BE2C (cell line): ENCODE results near the gene RET.

Source experiments
- DNase-seq: peaks from one replicate; pipeline ENCODE4 v3.0.0-alpha.2; 2020
- H3K27me3 ChIP-seq: fragments of 250-450 bp; sonication (Bioruptor Pico); 2 replicates; pipeline ENCODE4 v1.5.1; 2020; ENCODE audit warnings: mild to moderate bottlenecking
- H3K36me3 ChIP-seq: fragments of 250-450 bp; sonication (Bioruptor Pico); 2 replicates; pipeline ENCODE4 v1.5.1; 2020; ENCODE audit warnings: mild to moderate bottlenecking
- H3K4me1 ChIP-seq: fragments of 250-450 bp; sonication (Bioruptor Pico); 2 replicates; pipeline ENCODE4 v1.5.1; 2020
- H3K4me3 ChIP-seq: 2 replicates; pipeline ENCODE4 v1.5.1; 2011; ENCODE audit warnings: low read depth, low read length
- H3K9me3 ChIP-seq: fragments of 250-450 bp; sonication (Bioruptor Pico); 2 replicates; pipeline ENCODE4 v1.5.1; 2020
- TF ChIP-seq, protein P1 (sequence below): IDR thresholded peaks from 2 replicates; pipeline ENCODE4 v1.5.1; 2012; ENCODE audit warnings: mild to moderate bottlenecking, low read depth, low read length

RET gene

GRCh38 chr10:43036481-43037428 is 40.1 kb upstream of the RET start:
- Histone ChIP-seq H3K36me3 (no peaks in the 10 kb centered on the region), H3K4me3 (no peak overlapping the region), H3K27me3 (no peaks in the 10 kb centered on the region), H3K9me3 (peaks cover 2% of the 10 kb centered on the region; the same call in 1 of the 2 replicates), H3K4me1 (peaks cover 19% of the 10 kb centered on the region)
- DNase-seq = no peak
- TF ChIP-seq, protein P1, sequence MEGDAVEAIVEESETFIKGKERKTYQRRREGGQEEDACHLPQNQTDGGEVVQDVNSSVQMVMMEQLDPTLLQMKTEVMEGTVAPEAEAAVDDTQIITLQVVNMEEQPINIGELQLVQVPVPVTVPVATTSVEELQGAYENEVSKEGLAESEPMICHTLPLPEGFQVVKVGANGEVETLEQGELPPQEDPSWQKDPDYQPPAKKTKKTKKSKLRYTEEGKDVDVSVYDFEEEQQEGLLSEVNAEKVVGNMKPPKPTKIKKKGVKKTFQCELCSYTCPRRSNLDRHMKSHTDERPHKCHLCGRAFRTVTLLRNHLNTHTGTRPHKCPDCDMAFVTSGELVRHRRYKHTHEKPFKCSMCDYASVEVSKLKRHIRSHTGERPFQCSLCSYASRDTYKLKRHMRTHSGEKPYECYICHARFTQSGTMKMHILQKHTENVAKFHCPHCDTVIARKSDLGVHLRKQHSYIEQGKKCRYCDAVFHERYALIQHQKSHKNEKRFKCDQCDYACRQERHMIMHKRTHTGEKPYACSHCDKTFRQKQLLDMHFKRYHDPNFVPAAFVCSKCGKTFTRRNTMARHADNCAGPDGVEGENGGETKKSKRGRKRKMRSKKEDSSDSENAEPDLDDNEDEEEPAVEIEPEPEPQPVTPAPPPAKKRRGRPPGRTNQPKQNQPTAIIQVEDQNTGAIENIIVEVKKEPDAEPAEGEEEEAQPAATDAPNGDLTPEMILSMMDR = no peak

DNA sequence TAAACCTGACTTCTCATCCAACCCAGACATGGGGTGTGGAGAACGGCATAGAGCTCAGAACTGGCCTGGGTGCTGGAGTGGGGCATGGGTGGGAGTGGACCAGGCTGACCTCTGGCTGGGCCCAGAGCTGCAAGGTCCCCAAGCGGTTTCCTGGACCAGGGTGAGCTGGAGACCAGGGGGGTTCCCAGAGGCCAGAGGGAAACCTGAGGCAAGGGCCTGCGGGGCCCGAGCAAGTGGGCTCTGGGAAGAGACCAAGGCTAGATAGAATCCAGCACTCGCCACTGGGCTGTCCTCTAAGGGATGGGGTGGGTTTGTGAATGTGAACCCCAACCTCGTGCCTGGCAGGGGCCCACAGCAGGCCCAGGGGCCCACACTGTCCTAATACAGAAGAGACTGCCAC is 39.4 kb upstream of the RET start:
- no peak overlapping the region for H3K4me3 ChIP-seq
- H3K36me3 ChIP-seq = no peaks in the 10 kb centered on the region
- peaks cover 24% of the 10 kb centered on the region for H3K4me1 ChIP-seq
- H3K9me3 ChIP-seq = no peaks in the 10 kb centered on the region
- H3K27me3 ChIP-seq = no peaks in the 10 kb centered on the region
- TF ChIP-seq, protein P1 = no peak
- no peak for DNase-seq

GRCh38 chr10:43037942-43038782 is 38.7 kb upstream of the RET start:
- no peaks in the 10 kb centered on the region for H3K9me3 ChIP-seq
- TF ChIP-seq, protein P1 = no peak
- H3K4me3 ChIP-seq = no peak overlapping the region
- H3K36me3 ChIP-seq = no peaks in the 10 kb centered on the region
- H3K27me3 ChIP-seq = no peaks in the 10 kb centered on the region
- DNase-seq = no peak
- H3K4me1 ChIP-seq = peaks cover 30% of the 10 kb centered on the region

- no peak overlapping the region for H3K4me3 ChIP-seq
- TF ChIP-seq, protein P1 = no peak
- H3K36me3 ChIP-seq = no peaks in the 10 kb centered on the region
- no peaks in the 10 kb centered on the region for H3K9me3 ChIP-seq
- H3K4me1 ChIP-seq = peaks cover 39% of the 10 kb centered on the region
- no peak for DNase-seq
- H3K27me3 ChIP-seq = no peaks in the 10 kb centered on the region
Measured at GRCh38 chr10:43038783-43039623, 37.9 kb upstream of the RET start.

GRCh38 chr10:43039624-43040481 is 37.0 kb upstream of the RET start:
- no peak for DNase-seq
- no peak overlapping the region for H3K4me3 ChIP-seq
- H3K27me3 ChIP-seq = no peaks in the 10 kb centered on the region
- no peaks in the 10 kb centered on the region for H3K36me3 ChIP-seq
- H3K9me3 ChIP-seq = no peaks in the 10 kb centered on the region
- TF ChIP-seq, protein P1 = no peak
- H3K4me1 ChIP-seq = peaks cover 44% of the 10 kb centered on the region
